ENCODE measurements around the gene EID1. TPM values are rescaled to one million over a fixed set of nuclear protein-coding genes. Genes with fewer than 3 reads are reported as not detected.

EID1 gene
- total and polyA plus RNA-seq, 9 donors, result 151 to 256 (median 219) TPM

GRCh38 chr15:48913141-48913540 lies 35.2 kb downstream of the EID1 start:
- no peak overlapping the region for H3K4me3 ChIP-seq
- H3K27ac ChIP-seq, result no peak overlapping the region
- 92 to 94% (median 93%) methylated on average over 4 of the region's 4 CpGs for WGBS, 3 donors
- no peaks in the 10 kb centered on the region for H3K36me3 ChIP-seq
- H3K4me1 ChIP-seq (ENCODE audit: insufficient read depth), result no peaks in the 10 kb centered on the region
- DNase-seq, result no peak
- intact Hi-C loops (cut with DNase I), result no loop called here
- no peaks in the 10 kb centered on the region for H3K9me3 ChIP-seq
- no peak for TF ChIP-seq CTCF (IDR thresholded peaks at IDR 0.05)
- no peak for TF ChIP-seq EP300 (IDR thresholded peaks at IDR 0.05)
- no peak for TF ChIP-seq POLR2A (IDR thresholded peaks at IDR 0.05)
- no peaks in the 10 kb centered on the region for H3K27me3 ChIP-seq

GRCh38 chr15:48914717-48915116 lies 36.8 kb downstream of the EID1 start:
- no peak overlapping the region for H3K4me3 ChIP-seq
- DNase-seq, result no peak
- no peaks in the 10 kb centered on the region for H3K36me3 ChIP-seq
- H3K27ac ChIP-seq, result no peak overlapping the region
- no peaks in the 10 kb centered on the region for H3K27me3 ChIP-seq
- no peak for TF ChIP-seq CTCF (IDR thresholded peaks at IDR 0.05)
- no peak for TF ChIP-seq POLR2A (IDR thresholded peaks at IDR 0.05)
- TF ChIP-seq EP300 (IDR thresholded peaks at IDR 0.05), result no peak
- intact Hi-C loops (cut with DNase I), result no loop called here
- H3K4me1 ChIP-seq (ENCODE audit: insufficient read depth), result no peaks in the 10 kb centered on the region
- H3K9me3 ChIP-seq, result no peaks in the 10 kb centered on the region
- WGBS, 3 donors, result 92 to 96% (median 94%) methylated on average over 3 of the region's 3 CpGs

DNA sequence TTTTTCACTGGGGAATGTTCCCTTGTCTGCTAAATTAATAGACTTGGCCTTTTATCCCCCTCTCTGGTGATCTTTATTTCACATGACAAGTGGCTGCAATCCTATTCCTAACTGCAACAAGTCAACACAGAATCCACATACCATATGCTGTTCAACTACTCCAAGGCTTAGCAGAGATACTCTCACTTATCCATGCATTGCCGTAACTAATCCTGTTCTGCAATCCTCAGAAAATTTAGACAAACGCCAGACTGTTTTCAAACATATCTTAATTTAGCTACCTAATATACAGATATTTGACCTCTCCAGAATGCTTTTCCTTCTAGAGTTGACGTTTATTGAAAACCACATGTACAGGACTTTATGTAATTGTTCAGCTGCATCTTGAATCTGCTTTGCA lies 37.9 kb downstream of the EID1 start:
- 36 to 49% (median 41%) methylated on average over 3 of the region's 3 CpGs for WGBS, 3 donors
- DNase-seq, result no peak
- no peaks in the 10 kb centered on the region for H3K27me3 ChIP-seq
- TF ChIP-seq POLR2A (IDR thresholded peaks at IDR 0.05), result no peak
- no peak for TF ChIP-seq EP300 (IDR thresholded peaks at IDR 0.05)
- no peak for TF ChIP-seq CTCF (IDR thresholded peaks at IDR 0.05)
- H3K4me1 ChIP-seq (ENCODE audit: insufficient read depth), result no peaks in the 10 kb centered on the region
- H3K36me3 ChIP-seq, result no peaks in the 10 kb centered on the region
- no peak overlapping the region for H3K27ac ChIP-seq
- intact Hi-C loops (cut with DNase I), result no loop called here
- no peak overlapping the region for H3K4me3 ChIP-seq
- no peaks in the 10 kb centered on the region for H3K9me3 ChIP-seq

GRCh38 chr15:48916721-48917120 lies 38.8 kb downstream of the EID1 start:
- H3K36me3 ChIP-seq, result no peaks in the 10 kb centered on the region
- no peak overlapping the region for H3K27ac ChIP-seq
- no peak overlapping the region for H3K4me3 ChIP-seq
- no peaks in the 10 kb centered on the region for H3K9me3 ChIP-seq
- no peaks in the 10 kb centered on the region for H3K4me1 ChIP-seq (ENCODE audit: insufficient read depth)
- H3K27me3 ChIP-seq, result no peaks in the 10 kb centered on the region
- 81 to 88% (median 86%) methylated on average over 3 of the region's 3 CpGs for WGBS, 3 donors
- no peak for DNase-seq
- intact Hi-C loops (cut with DNase I), result no loop called here
- TF ChIP-seq POLR2A (IDR thresholded peaks at IDR 0.05) (no peak), CTCF (IDR thresholded peaks at IDR 0.05) (no peak), EP300 (IDR thresholded peaks at IDR 0.05) (no peak)

- Histone ChIP-seq H3K36me3 (no peaks in the 10 kb centered on the region), H3K27ac (no peak overlapping the region), H3K4me3 (no peak overlapping the region), H3K4me1 (ENCODE audit: insufficient read depth) (no peaks in the 10 kb centered on the region), H3K27me3 (no peaks in the 10 kb centered on the region), H3K9me3 (no peaks in the 10 kb centered on the region)
- no peak for DNase-seq
- WGBS, 3 donors, result 89 to 94% (median 91%) methylated on average over 2 of the region's 2 CpGs
- no peak for TF ChIP-seq CTCF (IDR thresholded peaks at IDR 0.05)
- no peak for TF ChIP-seq EP300 (IDR thresholded peaks at IDR 0.05)
- no peak for TF ChIP-seq POLR2A (IDR thresholded peaks at IDR 0.05)
- intact Hi-C loops (cut with DNase I), result no loop called here
Measured at GRCh38 chr15:48922046-48922445, 44.1 kb downstream of the EID1 start.
